ENCODE results near the gene ARV1.

Gene ARV1

DNA sequence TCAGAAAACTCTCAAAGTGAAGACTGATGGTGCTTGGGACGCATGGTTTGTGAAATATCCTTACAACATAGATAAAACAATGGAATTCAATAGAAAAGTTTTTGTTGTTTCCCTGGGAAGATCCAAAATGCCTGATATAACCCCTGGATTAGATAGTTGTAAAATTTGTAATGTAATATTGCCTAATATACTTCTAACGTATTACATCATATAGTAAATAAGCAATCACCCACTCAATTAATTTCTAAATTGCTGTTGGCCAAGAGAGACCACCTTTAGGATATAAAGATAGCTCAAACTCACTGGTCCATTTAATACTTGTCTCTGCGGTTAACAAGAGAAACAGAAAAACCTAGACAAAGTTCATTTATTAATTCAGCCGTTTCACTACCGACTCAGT is 42.4 kb upstream of the ARV1 start:
- H3K9ac ChIP-seq (ENCODE audit: low read depth, low read length, poor library complexity, severe bottlenecking), result no peak overlapping the region
- TF ChIP-seq EZH2phosphoT487 (IDR thresholded peaks at IDR 0.05; ENCODE audit: borderline replicate concordance), result no peak
- H2AFZ ChIP-seq (ENCODE audit: low read length), result no peak overlapping the region
- no peaks in the 10 kb centered on the region for H3K79me2 ChIP-seq (ENCODE audit: insufficient read depth, low read length)
- H3K27me3 ChIP-seq (ENCODE audit: insufficient read depth, low read length, poor library complexity, severe bottlenecking), result no peaks in the 10 kb centered on the region
- H3K36me3 ChIP-seq (ENCODE audit: insufficient read depth, low read length), result no peaks in the 10 kb centered on the region
- H3K9me2 ChIP-seq (replicated peaks; ENCODE audit: low read depth, low read length), result no peaks in the 10 kb centered on the region
- no peak overlapping the region for H3K4me3 ChIP-seq (ENCODE audit: low read length, poor library complexity, severe bottlenecking)
- no peak overlapping the region for H3K4me2 ChIP-seq (ENCODE audit: low read depth, low read length, poor library complexity, severe bottlenecking)
- H3K4me1 ChIP-seq (ENCODE audit: insufficient read depth, low read length, poor library complexity, severe bottlenecking), result no peaks in the 10 kb centered on the region
- H4K20me1 ChIP-seq (ENCODE audit: insufficient read depth, low read length, poor library complexity, severe bottlenecking), result no peaks in the 10 kb centered on the region
- H3K9me3 ChIP-seq (ENCODE audit: insufficient read depth, low read depth, low read length), result no peaks in the 10 kb centered on the region
- H3F3A ChIP-seq (ENCODE audit: low read depth), result no peaks in the 10 kb centered on the region

- Histone ChIP-seq H3F3A (ENCODE audit: low read depth) (no peaks in the 10 kb centered on the region), H3K4me3 (ENCODE audit: low read length, poor library complexity, severe bottlenecking) (no peak overlapping the region), H3K27me3 (ENCODE audit: insufficient read depth, low read length, poor library complexity, severe bottlenecking) (no peaks in the 10 kb centered on the region), H3K9me3 (ENCODE audit: insufficient read depth, low read depth, low read length) (no peaks in the 10 kb centered on the region), H3K36me3 (ENCODE audit: insufficient read depth, low read length) (no peaks in the 10 kb centered on the region), H3K79me2 (ENCODE audit: insufficient read depth, low read length) (no peaks in the 10 kb centered on the region), H2AFZ (ENCODE audit: low read length) (no peak overlapping the region), H3K9me2 (replicated peaks; ENCODE audit: low read depth, low read length) (no peaks in the 10 kb centered on the region), H4K20me1 (ENCODE audit: insufficient read depth, low read length, poor library complexity, severe bottlenecking) (no peaks in the 10 kb centered on the region), H3K9ac (ENCODE audit: low read depth, low read length, poor library complexity, severe bottlenecking) (no peak overlapping the region), H3K4me2 (ENCODE audit: low read depth, low read length, poor library complexity, severe bottlenecking) (no peak overlapping the region), H3K4me1 (ENCODE audit: insufficient read depth, low read length, poor library complexity, severe bottlenecking) (no peaks in the 10 kb centered on the region)
- TF ChIP-seq, protein P1, sequence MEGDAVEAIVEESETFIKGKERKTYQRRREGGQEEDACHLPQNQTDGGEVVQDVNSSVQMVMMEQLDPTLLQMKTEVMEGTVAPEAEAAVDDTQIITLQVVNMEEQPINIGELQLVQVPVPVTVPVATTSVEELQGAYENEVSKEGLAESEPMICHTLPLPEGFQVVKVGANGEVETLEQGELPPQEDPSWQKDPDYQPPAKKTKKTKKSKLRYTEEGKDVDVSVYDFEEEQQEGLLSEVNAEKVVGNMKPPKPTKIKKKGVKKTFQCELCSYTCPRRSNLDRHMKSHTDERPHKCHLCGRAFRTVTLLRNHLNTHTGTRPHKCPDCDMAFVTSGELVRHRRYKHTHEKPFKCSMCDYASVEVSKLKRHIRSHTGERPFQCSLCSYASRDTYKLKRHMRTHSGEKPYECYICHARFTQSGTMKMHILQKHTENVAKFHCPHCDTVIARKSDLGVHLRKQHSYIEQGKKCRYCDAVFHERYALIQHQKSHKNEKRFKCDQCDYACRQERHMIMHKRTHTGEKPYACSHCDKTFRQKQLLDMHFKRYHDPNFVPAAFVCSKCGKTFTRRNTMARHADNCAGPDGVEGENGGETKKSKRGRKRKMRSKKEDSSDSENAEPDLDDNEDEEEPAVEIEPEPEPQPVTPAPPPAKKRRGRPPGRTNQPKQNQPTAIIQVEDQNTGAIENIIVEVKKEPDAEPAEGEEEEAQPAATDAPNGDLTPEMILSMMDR (conservative IDR thresholded peaks at IDR 0.05; ENCODE audit: low read length), result no peak
- no peak for TF ChIP-seq EZH2phosphoT487 (IDR thresholded peaks at IDR 0.05; ENCODE audit: borderline replicate concordance)
These were observed 41.5 kb upstream of the ARV1 start for GRCh38 chr1:230937371-230937770.

DNA sequence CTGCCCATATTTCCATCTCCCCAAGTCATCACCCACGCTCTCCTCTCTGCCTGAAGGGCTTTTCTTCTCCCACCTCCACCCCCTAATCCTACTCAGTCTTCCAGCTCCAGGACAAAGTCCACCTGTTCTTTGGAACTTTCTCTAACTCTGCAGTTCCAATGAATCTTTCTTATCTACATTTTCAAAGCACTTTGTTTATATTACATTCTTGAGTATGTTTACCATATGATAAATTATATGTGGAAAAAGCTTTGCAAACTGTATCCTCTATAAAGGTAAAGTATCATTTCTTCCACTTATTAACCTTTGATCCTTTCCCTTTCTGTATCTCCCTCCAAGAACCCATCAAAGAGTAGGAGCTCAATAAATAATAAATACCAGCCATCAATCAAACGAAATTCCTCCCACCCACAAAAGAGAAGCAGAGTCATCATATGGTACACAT is 39.9 kb upstream of the ARV1 start:
- Histone ChIP-seq H3K36me3 (ENCODE audit: insufficient read depth, low read length) (no peaks in the 10 kb centered on the region), H3K27me3 (ENCODE audit: insufficient read depth, low read length, poor library complexity, severe bottlenecking) (no peaks in the 10 kb centered on the region), H3K79me2 (ENCODE audit: insufficient read depth, low read length) (no peaks in the 10 kb centered on the region), H3K9me3 (ENCODE audit: insufficient read depth, low read depth, low read length) (no peaks in the 10 kb centered on the region), H3K4me1 (ENCODE audit: insufficient read depth, low read length, poor library complexity, severe bottlenecking) (no peaks in the 10 kb centered on the region), H3K4me3 (ENCODE audit: low read length, poor library complexity, severe bottlenecking) (no peak overlapping the region), H3K9ac (ENCODE audit: low read depth, low read length, poor library complexity, severe bottlenecking) (no peak overlapping the region), H3K4me2 (ENCODE audit: low read depth, low read length, poor library complexity, severe bottlenecking) (no peak overlapping the region), H3K9me2 (replicated peaks; ENCODE audit: low read depth, low read length) (no peaks in the 10 kb centered on the region), H3F3A (ENCODE audit: low read depth) (no peaks in the 10 kb centered on the region), H4K20me1 (ENCODE audit: insufficient read depth, low read length, poor library complexity, severe bottlenecking) (no peaks in the 10 kb centered on the region), H2AFZ (ENCODE audit: low read length) (no peak overlapping the region)
- TF ChIP-seq, protein P1 (conservative IDR thresholded peaks at IDR 0.05; ENCODE audit: low read length), result no peak
- no peak for TF ChIP-seq EZH2phosphoT487 (IDR thresholded peaks at IDR 0.05; ENCODE audit: borderline replicate concordance)

- H3K9me2 ChIP-seq (replicated peaks; ENCODE audit: low read depth, low read length), result no peaks in the 10 kb centered on the region
- no peaks in the 10 kb centered on the region for H3K9me3 ChIP-seq (ENCODE audit: insufficient read depth, low read depth, low read length)
- no peaks in the 10 kb centered on the region for H4K20me1 ChIP-seq (ENCODE audit: insufficient read depth, low read length, poor library complexity, severe bottlenecking)
- no peaks in the 10 kb centered on the region for H3K79me2 ChIP-seq (ENCODE audit: insufficient read depth, low read length)
- no peak overlapping the region for H2AFZ ChIP-seq (ENCODE audit: low read length)
- no peaks in the 10 kb centered on the region for H3K27me3 ChIP-seq (ENCODE audit: insufficient read depth, low read length, poor library complexity, severe bottlenecking)
- no peak overlapping the region for H3K4me2 ChIP-seq (ENCODE audit: low read depth, low read length, poor library complexity, severe bottlenecking)
- no peak overlapping the region for H3K9ac ChIP-seq (ENCODE audit: low read depth, low read length, poor library complexity, severe bottlenecking)
- no peaks in the 10 kb centered on the region for H3K36me3 ChIP-seq (ENCODE audit: insufficient read depth, low read length)
- H3K4me3 ChIP-seq (ENCODE audit: low read length, poor library complexity, severe bottlenecking), result no peak overlapping the region
- TF ChIP-seq EZH2phosphoT487 (IDR thresholded peaks at IDR 0.05; ENCODE audit: borderline replicate concordance), result no peak
- TF ChIP-seq, protein P1 (conservative IDR thresholded peaks at IDR 0.05; ENCODE audit: low read length), result no peak
- H3K4me1 ChIP-seq (ENCODE audit: insufficient read depth, low read length, poor library complexity, severe bottlenecking), result no peaks in the 10 kb centered on the region
- H3F3A ChIP-seq (ENCODE audit: low read depth), result no peaks in the 10 kb centered on the region
These were observed 38.9 kb upstream of the ARV1 start for GRCh38 chr1:230939806-230940489.

Data from Loucy (cell line).